ENCODE measurements around the gene RDH14.

RDH14 gene

DNA sequence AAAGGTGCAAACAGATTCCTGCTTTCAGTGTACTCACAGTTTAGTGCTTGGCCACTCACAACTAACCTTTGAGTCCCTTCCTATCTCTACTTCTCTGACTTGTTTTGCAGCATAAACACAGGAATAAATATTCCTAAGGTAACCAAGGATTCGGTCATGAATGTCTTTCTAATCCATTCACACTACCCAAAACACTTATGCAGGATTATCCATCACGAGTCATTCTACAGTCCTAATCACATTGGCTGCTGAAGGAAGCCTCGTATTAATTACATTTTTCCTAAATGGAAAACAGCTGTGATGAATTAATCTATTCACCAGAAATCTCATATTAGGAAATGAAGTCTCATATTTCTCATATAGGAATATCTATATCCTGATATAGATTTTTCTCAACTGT is 16.3 kb downstream of the RDH14 start:
- H3K4me3 ChIP-seq (ENCODE audit: low read length): no peak overlapping the region
- no peak overlapping the region for H3K27ac ChIP-seq (ENCODE audit: low read depth, low read length)

GRCh38 chr2:18540872-18541271 is 19.6 kb downstream of the RDH14 start:
- no peaks in the 10 kb centered on the region for H3K36me3 ChIP-seq (ENCODE audit: insufficient read depth, low read length)
- no peaks in the 10 kb centered on the region for H3K9me3 ChIP-seq (ENCODE audit: insufficient read depth, low read depth, low read length)
- 95% methylated on average over 2 of the region's 2 CpGs for WGBS

More for the DNA sequence above, 16.3 kb downstream of the RDH14 start:
- Histone ChIP-seq H3K27me3 (ENCODE audit: insufficient read depth, low read length) (no peaks in the 10 kb centered on the region), H3K9me3 (ENCODE audit: insufficient read depth, low read depth, low read length) (no peaks in the 10 kb centered on the region), H3K36me3 (ENCODE audit: insufficient read depth, low read length) (no peaks in the 10 kb centered on the region), H3K9ac (ENCODE audit: low read depth, low read length) (no peak overlapping the region), H3K4me1 (ENCODE audit: insufficient read depth, low read length) (peaks cover 8% of the 10 kb centered on the region)
- 96% methylated on average over 3 of the region's 3 CpGs for WGBS

GRCh38 chr2:18536697-18537096 is 23.8 kb downstream of the RDH14 start:
- Histone ChIP-seq H3K9ac (ENCODE audit: low read depth, low read length) (no peak overlapping the region), H3K4me1 (ENCODE audit: insufficient read depth, low read length) (no peaks in the 10 kb centered on the region), H3K27me3 (ENCODE audit: insufficient read depth, low read length) (no peaks in the 10 kb centered on the region), H3K9me3 (ENCODE audit: insufficient read depth, low read depth, low read length) (no peaks in the 10 kb centered on the region), H3K4me3 (ENCODE audit: low read length) (no peak overlapping the region), H3K36me3 (ENCODE audit: insufficient read depth, low read length) (no peaks in the 10 kb centered on the region), H3K27ac (ENCODE audit: low read depth, low read length) (no peak overlapping the region)
- whole genome bisulfite sequencing: no CpG with 5 or more reads among the region's 1 CpG

More at GRCh38 chr2:18540872-18541271, 19.6 kb downstream of the RDH14 start:
- Histone ChIP-seq H3K9ac (ENCODE audit: low read depth, low read length) (no peak overlapping the region), H3K27ac (ENCODE audit: low read depth, low read length) (no peak overlapping the region), H3K4me3 (ENCODE audit: low read length) (no peak overlapping the region), H3K4me1 (ENCODE audit: insufficient read depth, low read length) (no peaks in the 10 kb centered on the region), H3K27me3 (ENCODE audit: insufficient read depth, low read length) (no peaks in the 10 kb centered on the region)

- no peaks in the 10 kb centered on the region for H3K4me1 ChIP-seq (ENCODE audit: insufficient read depth, low read length)
- no peaks in the 10 kb centered on the region for H3K27me3 ChIP-seq (ENCODE audit: insufficient read depth, low read length)
- H3K4me3 ChIP-seq (ENCODE audit: low read length): no peak overlapping the region
- H3K36me3 ChIP-seq (ENCODE audit: insufficient read depth, low read length): no peaks in the 10 kb centered on the region
- H3K9ac ChIP-seq (ENCODE audit: low read depth, low read length): no peak overlapping the region
- no peak overlapping the region for H3K27ac ChIP-seq (ENCODE audit: low read depth, low read length)
- 76% methylated on average over 6 of the region's 7 CpGs for WGBS
- H3K9me3 ChIP-seq (ENCODE audit: insufficient read depth, low read depth, low read length): no peaks in the 10 kb centered on the region
Measured at GRCh38 chr2:18536100-18536499, 24.4 kb downstream of the RDH14 start.

- Histone ChIP-seq H3K9me3 (ENCODE audit: insufficient read depth, low read depth, low read length) (no peaks in the 10 kb centered on the region), H3K27ac (ENCODE audit: low read depth, low read length) (no peak overlapping the region), H3K27me3 (ENCODE audit: insufficient read depth, low read length) (no peaks in the 10 kb centered on the region), H3K36me3 (ENCODE audit: insufficient read depth, low read length) (no peaks in the 10 kb centered on the region), H3K4me1 (ENCODE audit: insufficient read depth, low read length) (no peaks in the 10 kb centered on the region), H3K4me3 (ENCODE audit: low read length) (no peak overlapping the region), H3K9ac (ENCODE audit: low read depth, low read length) (no peak overlapping the region)
- WGBS: 100% methylated on average over 1 of the region's 1 CpG
Measured at GRCh38 chr2:18531194-18531593, 29.3 kb downstream of the RDH14 start.

GRCh38 chr2:18527822-18528221 is 32.6 kb downstream of the RDH14 start:
- 69% methylated on average over 4 of the region's 4 CpGs for WGBS
- Histone ChIP-seq H3K4me3 (ENCODE audit: low read length) (no peak overlapping the region), H3K9ac (ENCODE audit: low read depth, low read length) (no peak overlapping the region), H3K4me1 (ENCODE audit: insufficient read depth, low read length) (no peaks in the 10 kb centered on the region), H3K9me3 (ENCODE audit: insufficient read depth, low read depth, low read length) (no peaks in the 10 kb centered on the region), H3K27ac (ENCODE audit: low read depth, low read length) (no peak overlapping the region), H3K27me3 (ENCODE audit: insufficient read depth, low read length) (no peaks in the 10 kb centered on the region), H3K36me3 (ENCODE audit: insufficient read depth, low read length) (no peaks in the 10 kb centered on the region)

- Histone ChIP-seq H3K27ac (ENCODE audit: low read depth, low read length) (no peak overlapping the region), H3K4me1 (ENCODE audit: insufficient read depth, low read length) (no peaks in the 10 kb centered on the region), H3K27me3 (ENCODE audit: insufficient read depth, low read length) (no peaks in the 10 kb centered on the region), H3K36me3 (ENCODE audit: insufficient read depth, low read length) (no peaks in the 10 kb centered on the region), H3K4me3 (ENCODE audit: low read length) (no peak overlapping the region), H3K9me3 (ENCODE audit: insufficient read depth, low read depth, low read length) (no peaks in the 10 kb centered on the region), H3K9ac (ENCODE audit: low read depth, low read length) (no peak overlapping the region)
- 82% methylated on average over 2 of the region's 2 CpGs for WGBS
Measured at GRCh38 chr2:18527326-18527725, 33.1 kb downstream of the RDH14 start.

GRCh38 chr2:18526429-18526828 is 34.0 kb downstream of the RDH14 start:
- H3K9ac ChIP-seq (ENCODE audit: low read depth, low read length): no peak overlapping the region
- H3K27me3 ChIP-seq (ENCODE audit: insufficient read depth, low read length): no peaks in the 10 kb centered on the region
- no peak overlapping the region for H3K27ac ChIP-seq (ENCODE audit: low read depth, low read length)
- no peaks in the 10 kb centered on the region for H3K36me3 ChIP-seq (ENCODE audit: insufficient read depth, low read length)
- no peaks in the 10 kb centered on the region for H3K4me1 ChIP-seq (ENCODE audit: insufficient read depth, low read length)
- 81% methylated on average over 7 of the region's 7 CpGs for WGBS
- H3K9me3 ChIP-seq (ENCODE audit: insufficient read depth, low read depth, low read length): no peaks in the 10 kb centered on the region
- no peak overlapping the region for H3K4me3 ChIP-seq (ENCODE audit: low read length)

DNA sequence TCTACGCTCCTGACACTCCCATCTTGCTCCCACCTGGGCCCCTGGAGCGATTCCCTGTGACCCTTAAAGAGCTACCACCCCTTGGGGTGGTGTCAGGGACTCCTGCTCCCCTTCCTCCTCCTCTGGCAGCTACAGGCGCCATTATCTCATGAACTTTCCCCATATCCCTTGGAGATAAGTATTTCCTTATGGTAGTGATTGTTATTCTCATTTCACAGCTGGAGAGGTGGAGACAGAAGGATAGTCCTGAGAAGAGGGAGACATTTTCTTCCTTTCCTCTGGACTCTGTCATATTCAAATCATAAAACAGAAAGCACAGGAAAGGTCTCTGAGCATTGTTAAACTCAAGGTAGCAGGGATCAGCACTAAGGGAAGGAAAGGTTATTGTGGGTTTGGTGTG is 34.6 kb downstream of the RDH14 start:
- Histone ChIP-seq H3K36me3 (ENCODE audit: insufficient read depth, low read length) (no peaks in the 10 kb centered on the region), H3K27me3 (ENCODE audit: insufficient read depth, low read length) (no peaks in the 10 kb centered on the region), H3K9ac (ENCODE audit: low read depth, low read length) (no peak overlapping the region), H3K9me3 (ENCODE audit: insufficient read depth, low read depth, low read length) (no peaks in the 10 kb centered on the region), H3K27ac (ENCODE audit: low read depth, low read length) (no peak overlapping the region), H3K4me1 (ENCODE audit: insufficient read depth, low read length) (no peaks in the 10 kb centered on the region), H3K4me3 (ENCODE audit: low read length) (no peak overlapping the region)
- WGBS: 92% methylated on average over 3 of the region's 3 CpGs

GRCh38 chr2:18525236-18525635 is 35.2 kb downstream of the RDH14 start:
- Histone ChIP-seq H3K36me3 (ENCODE audit: insufficient read depth, low read length) (no peaks in the 10 kb centered on the region), H3K9ac (ENCODE audit: low read depth, low read length) (no peak overlapping the region), H3K27me3 (ENCODE audit: insufficient read depth, low read length) (no peaks in the 10 kb centered on the region), H3K4me3 (ENCODE audit: low read length) (no peak overlapping the region), H3K9me3 (ENCODE audit: insufficient read depth, low read depth, low read length) (no peaks in the 10 kb centered on the region), H3K27ac (ENCODE audit: low read depth, low read length) (no peak overlapping the region), H3K4me1 (ENCODE audit: insufficient read depth, low read length) (no peaks in the 10 kb centered on the region)
- WGBS: 93% methylated on average over 2 of the region's 2 CpGs

DNA sequence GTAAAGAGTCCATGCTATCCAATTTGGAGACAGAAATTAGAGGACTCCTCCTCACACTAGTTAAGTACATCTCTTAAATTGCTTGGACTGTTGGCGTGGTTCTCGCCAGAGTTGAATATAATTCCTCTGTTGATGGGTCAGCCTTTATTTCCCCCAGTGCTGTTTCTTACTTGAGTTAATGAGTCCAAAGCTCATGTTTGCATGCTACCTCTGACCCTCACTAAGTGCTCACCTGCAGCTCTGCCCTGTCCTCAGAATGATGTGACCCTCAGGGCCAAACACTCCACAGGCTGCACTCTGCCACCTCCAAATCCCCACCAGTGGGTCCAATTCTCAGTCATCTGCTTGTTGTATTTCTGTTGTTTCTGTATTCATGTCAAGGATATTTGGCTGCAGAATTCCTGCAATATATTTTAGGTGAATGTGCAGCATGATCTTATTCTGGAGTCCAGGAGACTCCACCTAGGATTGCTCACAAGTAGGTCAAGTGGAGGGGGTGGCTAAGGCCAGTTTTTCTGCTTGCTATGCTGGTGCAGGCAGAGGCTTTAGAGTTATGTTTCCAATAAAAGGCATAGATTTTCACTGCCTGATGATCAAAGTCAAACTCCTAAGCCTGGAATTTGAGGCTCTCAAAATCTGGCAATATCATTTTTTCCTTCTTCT is 37.8 kb downstream of the RDH14 start:
- H3K9me3 ChIP-seq (ENCODE audit: insufficient read depth, low read depth, low read length): no peaks in the 10 kb centered on the region
- no peak overlapping the region for H3K4me3 ChIP-seq (ENCODE audit: low read length)
- no peak overlapping the region for H3K27ac ChIP-seq (ENCODE audit: low read depth, low read length)
- H3K4me1 ChIP-seq (ENCODE audit: insufficient read depth, low read length): no peaks in the 10 kb centered on the region
- no peaks in the 10 kb centered on the region for H3K27me3 ChIP-seq (ENCODE audit: insufficient read depth, low read length)
- H3K9ac ChIP-seq (ENCODE audit: low read depth, low read length): no peak overlapping the region
- H3K36me3 ChIP-seq (ENCODE audit: insufficient read depth, low read length): no peaks in the 10 kb centered on the region
- WGBS: 98% methylated on average over 2 of the region's 2 CpGs

Data from HUES64 (cell line).